ENCODE measurements around the gene ZBED3.

Gene ZBED3

DNA sequence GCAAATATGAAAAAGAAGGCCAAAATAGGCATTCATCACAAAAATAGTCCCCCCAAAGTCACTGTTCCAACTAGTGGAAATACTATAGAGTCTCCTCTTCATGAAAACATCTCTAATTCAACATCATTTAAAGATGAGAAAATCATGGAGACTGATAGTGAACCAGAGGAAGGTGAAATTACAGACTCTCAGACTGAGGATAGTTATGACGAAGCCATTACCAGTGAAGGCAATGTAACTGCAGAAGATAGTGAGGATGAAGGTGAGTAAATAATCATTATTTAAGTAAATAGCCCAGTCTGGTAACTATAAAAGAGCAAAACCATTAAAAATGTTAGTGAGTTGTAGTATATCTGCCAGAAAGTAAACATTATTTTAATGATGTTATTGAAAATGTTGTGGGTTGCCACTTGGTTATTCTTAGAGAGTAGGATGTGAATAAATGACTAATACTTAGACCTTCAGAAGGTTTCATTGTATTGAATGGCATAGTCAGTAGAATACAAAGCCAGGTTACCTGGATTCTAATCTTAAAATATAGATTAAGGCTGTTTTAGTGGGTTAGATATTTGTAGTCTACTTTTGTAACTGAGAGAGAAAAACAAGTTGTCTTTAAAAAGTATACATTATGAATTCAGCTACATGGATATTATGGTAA lies 40.5 kb downstream of the ZBED3 start:
- Mint-ChIP-seq H3K27ac (no peak overlapping the region), H3K4me1 (ENCODE audit: low read depth) (peaks cover 10% of the 10 kb centered on the region), H3K36me3 (ENCODE audit: low read depth) (peaks cover 30% of the 10 kb centered on the region), H3K27me3 (ENCODE audit: low read depth) (no peaks in the 10 kb centered on the region), H3K4me3 (no peak overlapping the region), H3K9me3 (no peaks in the 10 kb centered on the region)

DNA sequence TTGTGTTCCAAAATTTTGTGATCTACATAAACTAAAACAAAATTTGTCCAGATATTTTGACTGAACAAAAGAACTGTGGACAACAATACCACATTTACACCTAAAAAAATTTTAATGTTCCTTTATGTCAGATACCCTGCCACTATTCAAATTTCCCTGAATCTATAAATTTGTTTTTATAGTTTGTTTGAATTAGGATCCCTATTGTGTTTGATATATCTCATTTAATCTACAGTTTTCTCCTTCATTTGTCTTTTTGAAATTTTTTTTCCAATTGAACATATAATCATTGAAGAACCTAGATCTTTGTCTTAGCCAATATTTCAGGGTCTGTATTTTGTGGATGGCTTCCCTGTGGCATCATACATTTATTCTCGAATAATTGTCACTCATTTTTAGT lies 51.1 kb downstream of the ZBED3 start:
- no peaks in the 10 kb centered on the region for H3K27me3 Mint-ChIP-seq (ENCODE audit: low read depth)
- H3K36me3 Mint-ChIP-seq (ENCODE audit: low read depth) = peaks cover 34% of the 10 kb centered on the region
- no peaks in the 10 kb centered on the region for H3K9me3 Mint-ChIP-seq
- H3K27ac Mint-ChIP-seq = no peak overlapping the region
- H3K4me1 Mint-ChIP-seq (ENCODE audit: low read depth) = peaks cover 25% of the 10 kb centered on the region
- no peak overlapping the region for H3K4me3 Mint-ChIP-seq

DNA sequence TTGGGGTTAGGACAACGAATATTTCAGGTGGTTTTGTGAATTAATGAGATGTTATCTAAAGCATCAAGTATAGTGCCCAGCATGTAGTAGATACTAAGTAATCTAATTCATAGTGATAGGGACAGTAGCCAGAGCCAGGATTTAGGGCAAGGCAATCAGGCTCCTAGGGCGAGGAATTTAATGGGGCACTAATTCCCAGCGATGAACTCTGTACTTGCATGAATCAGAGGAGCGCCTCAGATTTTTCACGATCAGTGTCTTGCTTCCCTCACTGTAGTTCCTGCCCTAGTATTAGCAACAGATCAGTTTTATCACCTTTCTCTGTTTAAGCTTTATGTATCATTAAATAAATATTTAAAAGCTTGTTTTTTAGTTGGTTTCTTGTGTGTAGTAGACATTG lies 53.7 kb downstream of the ZBED3 start:
- Mint-ChIP-seq H3K4me3 (no peak overlapping the region), H3K27me3 (ENCODE audit: low read depth) (no peaks in the 10 kb centered on the region), H3K27ac (no peak overlapping the region), H3K36me3 (ENCODE audit: low read depth) (peaks cover 34% of the 10 kb centered on the region), H3K9me3 (peaks cover 19% of the 10 kb centered on the region), H3K4me1 (ENCODE audit: low read depth) (peaks cover 32% of the 10 kb centered on the region)

DNA sequence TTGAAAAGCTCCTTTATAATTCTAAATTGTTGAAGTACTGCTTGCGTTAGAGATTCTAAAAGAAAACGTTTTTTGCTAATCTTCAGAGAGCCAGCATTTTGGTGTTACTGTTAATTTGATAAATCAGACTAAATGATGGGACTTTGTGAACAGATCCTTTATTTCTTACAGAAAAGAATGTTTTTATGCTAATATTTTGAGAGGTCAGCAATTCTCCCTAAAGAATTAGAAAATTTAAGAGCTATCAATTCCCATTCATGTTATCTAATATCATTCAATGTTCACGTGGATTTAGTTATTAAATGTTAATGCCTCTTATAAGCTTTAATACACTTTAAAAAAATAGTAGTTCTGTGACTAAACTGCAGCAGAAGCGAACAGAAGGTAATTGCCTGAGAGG lies 54.5 kb downstream of the ZBED3 start:
- H3K4me3 Mint-ChIP-seq = no peak overlapping the region
- no peaks in the 10 kb centered on the region for H3K27me3 Mint-ChIP-seq (ENCODE audit: low read depth)
- peaks cover 26% of the 10 kb centered on the region for H3K9me3 Mint-ChIP-seq
- peaks cover 34% of the 10 kb centered on the region for H3K36me3 Mint-ChIP-seq (ENCODE audit: low read depth)
- no peak overlapping the region for H3K27ac Mint-ChIP-seq
- H3K4me1 Mint-ChIP-seq (ENCODE audit: low read depth) = peaks cover 32% of the 10 kb centered on the region

DNA sequence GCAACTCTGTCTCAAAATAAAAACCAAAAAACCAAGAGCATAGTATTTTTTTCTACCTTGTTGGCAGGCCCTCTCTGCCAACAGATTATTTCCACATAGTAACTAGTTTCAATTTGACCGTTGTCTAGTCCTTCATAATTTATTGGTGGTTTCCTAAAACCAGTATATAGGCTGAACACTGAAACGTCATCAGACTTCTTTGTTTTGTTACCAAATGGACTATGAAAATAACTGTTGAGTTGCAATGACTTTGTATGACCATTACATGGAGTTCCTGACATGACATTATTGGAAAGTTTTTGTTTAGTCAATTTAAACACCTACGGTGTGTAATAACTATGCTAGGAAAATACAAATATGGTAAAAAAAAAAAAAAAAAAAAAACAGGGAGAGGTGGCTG lies 55.2 kb downstream of the ZBED3 start:
- Mint-ChIP-seq H3K27ac (no peak overlapping the region), H3K27me3 (ENCODE audit: low read depth) (no peaks in the 10 kb centered on the region), H3K4me1 (ENCODE audit: low read depth) (peaks cover 30% of the 10 kb centered on the region), H3K9me3 (peaks cover 27% of the 10 kb centered on the region), H3K4me3 (peak overlapping the region; percentile 99), H3K36me3 (ENCODE audit: low read depth) (peaks cover 31% of the 10 kb centered on the region)

DNA sequence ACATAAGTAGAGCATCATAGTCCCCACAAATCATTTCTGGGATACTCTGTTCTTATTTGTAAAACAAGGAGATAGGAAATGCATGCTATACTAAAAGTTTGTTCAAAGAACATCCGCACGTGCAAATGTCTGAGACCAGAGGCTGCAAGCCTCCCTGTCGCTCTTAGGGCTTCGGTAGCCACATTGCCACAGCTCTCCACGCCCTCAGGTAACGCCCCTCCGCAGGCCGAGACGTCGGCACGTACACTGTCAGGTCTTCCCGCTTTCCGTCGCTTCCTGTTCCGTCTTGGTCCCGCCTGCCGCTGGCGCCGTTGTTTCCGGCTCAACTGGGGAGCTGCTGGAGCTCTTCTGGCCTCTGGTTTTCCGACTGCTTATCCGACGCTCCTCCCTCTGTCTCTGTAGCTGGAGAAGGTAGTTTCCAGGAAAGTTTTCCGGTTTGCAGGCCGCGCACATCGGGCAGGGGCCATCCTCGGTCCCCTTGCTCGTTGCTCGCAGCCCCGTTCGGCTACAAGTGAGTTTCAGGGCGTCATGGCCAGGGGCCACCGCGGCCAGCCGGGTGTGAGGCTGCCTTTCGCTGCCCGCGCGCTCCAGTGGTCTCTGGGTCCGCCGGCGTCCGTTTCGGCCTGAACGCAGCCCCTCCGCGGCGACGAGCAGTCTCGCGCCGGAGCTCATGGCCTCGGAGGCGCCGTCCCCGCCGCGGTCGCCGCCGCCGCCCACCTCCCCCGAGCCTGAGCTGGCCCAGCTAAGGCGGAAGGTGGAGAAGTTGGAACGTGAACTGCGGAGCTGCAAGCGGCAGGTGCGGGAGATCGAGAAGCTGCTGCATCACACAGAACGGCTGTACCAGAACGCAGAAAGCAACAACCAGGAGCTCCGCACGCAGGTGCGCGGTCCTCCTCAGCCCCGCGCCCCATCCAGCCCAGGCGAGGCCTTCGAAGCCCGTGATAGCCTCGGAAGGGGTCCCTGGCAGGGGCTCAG lies 56.7 kb downstream of the ZBED3 start, which contains the start of gene AGGF1:
AGGF1 (plus strand) TSS at position 308 of the 975 bp plus-strand sequence; CDS start at position 671, 363 bp downstream.
- H3K9me3 Mint-ChIP-seq = peaks cover 27% of the 10 kb centered on the region
- H3K27ac Mint-ChIP-seq = peak within 1 kb of the TSS; percentile 91
- H3K27me3 Mint-ChIP-seq (ENCODE audit: low read depth) = peaks cover 4% of the 10 kb centered on the region
- peaks cover 30% of the 10 kb centered on the region for H3K4me1 Mint-ChIP-seq (ENCODE audit: low read depth)
- H3K36me3 Mint-ChIP-seq (ENCODE audit: low read depth) = peaks cover 27% of the 10 kb centered on the region
- peak within 1 kb of the TSS; percentile 99 for H3K4me3 Mint-ChIP-seq

DNA sequence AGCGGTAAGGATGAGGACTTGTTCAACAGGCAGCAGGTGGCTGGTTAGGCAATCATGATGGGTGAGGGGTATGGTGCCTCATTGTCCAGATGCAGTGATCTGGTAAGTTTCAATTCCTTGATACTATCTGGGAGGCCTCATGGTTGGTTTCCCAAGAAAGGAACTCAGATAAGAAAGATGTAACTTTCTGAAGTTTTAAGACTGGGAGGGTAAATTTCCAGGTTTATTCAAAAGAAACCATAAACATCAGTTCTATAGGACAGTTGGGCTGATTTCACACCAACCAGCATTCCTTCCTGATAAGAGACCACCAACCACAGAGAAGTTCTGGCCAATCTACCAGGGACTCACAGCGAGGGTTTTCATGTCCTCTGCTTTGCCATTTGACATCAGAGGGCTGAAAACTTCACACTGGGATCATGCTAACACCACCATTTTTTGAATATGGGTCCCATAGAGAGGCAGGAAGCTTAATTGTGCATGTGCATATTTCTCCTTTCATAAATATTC lies 57.7 kb downstream of the ZBED3 start:
- peaks cover 27% of the 10 kb centered on the region for H3K9me3 Mint-ChIP-seq
- H3K4me3 Mint-ChIP-seq = peak overlapping the region; percentile 99
- H3K27me3 Mint-ChIP-seq (ENCODE audit: low read depth) = peaks cover 4% of the 10 kb centered on the region
- H3K27ac Mint-ChIP-seq = peak overlapping the region; percentile 91
- H3K36me3 Mint-ChIP-seq (ENCODE audit: low read depth) = peaks cover 24% of the 10 kb centered on the region
- peaks cover 26% of the 10 kb centered on the region for H3K4me1 Mint-ChIP-seq (ENCODE audit: low read depth)

DNA sequence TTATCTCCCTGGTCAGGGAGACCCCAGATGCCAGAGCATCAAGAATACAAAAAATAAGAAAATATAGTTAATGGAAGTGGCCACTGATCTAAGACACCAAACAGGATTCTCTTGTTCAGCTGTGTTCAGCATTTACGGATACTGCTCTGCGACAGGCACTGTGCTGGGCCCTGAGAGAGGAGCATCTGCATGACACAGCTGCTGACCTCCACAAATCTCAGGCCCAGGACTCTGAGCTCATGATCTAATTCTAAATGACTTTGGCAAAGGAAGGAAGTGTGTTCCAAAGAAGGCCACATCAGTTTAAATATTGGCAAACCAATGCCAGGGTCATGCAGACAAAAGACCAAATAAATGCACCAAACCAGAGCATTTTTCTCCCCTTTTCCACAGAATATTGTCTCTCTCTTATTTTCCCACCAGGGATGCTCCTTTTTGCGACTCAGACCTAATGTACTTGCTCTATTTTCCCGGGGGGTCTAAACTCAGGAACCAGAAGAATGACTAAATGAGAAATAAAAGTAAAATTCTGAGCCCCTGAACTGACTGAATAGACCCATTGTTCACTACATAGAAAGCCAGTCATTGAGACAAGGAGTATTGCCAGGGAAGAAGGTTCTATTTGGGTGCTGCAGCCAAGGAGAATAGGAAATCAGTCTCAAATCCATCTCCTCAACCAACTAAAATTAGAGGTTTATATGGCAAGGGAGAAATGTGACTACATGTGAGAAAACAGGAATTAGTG lies 58.3 kb downstream of the ZBED3 start:
- no peak overlapping the region for H3K27ac Mint-ChIP-seq
- H3K4me3 Mint-ChIP-seq = no peak overlapping the region
- peaks cover 4% of the 10 kb centered on the region for H3K27me3 Mint-ChIP-seq (ENCODE audit: low read depth)

DNA sequence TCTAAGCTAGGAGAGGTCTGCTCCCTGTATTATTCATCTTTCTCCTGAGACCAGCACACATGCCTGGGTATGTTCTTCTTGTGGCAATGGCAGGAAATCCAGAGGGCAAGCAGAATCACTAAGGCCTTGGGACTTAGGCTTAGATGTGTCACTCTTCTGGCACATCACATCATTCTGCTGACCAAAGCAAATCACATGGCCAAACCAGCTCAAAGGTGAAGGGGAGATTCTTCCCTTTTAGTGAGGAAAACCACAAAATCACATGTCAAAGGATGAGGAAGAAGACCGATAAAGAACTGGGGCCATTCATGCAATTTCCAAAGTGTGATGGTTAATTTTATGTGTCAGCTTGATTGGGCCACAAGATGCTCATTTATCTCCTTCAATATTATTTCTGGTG lies 62.6 kb downstream of the ZBED3 start:
- peaks cover 27% of the 10 kb centered on the region for H3K27me3 Mint-ChIP-seq (ENCODE audit: low read depth)
- no peak overlapping the region for H3K27ac Mint-ChIP-seq
- peaks cover 19% of the 10 kb centered on the region for H3K9me3 Mint-ChIP-seq
- peaks cover 7% of the 10 kb centered on the region for H3K4me1 Mint-ChIP-seq (ENCODE audit: low read depth)
- peaks cover 9% of the 10 kb centered on the region for H3K36me3 Mint-ChIP-seq (ENCODE audit: low read depth)
- H3K4me3 Mint-ChIP-seq = no peak overlapping the region

More for the DNA sequence above, 58.3 kb downstream of the ZBED3 start:
- peaks cover 24% of the 10 kb centered on the region for H3K4me1 Mint-ChIP-seq (ENCODE audit: low read depth)
- peaks cover 27% of the 10 kb centered on the region for H3K9me3 Mint-ChIP-seq
- peaks cover 21% of the 10 kb centered on the region for H3K36me3 Mint-ChIP-seq (ENCODE audit: low read depth)

DNA sequence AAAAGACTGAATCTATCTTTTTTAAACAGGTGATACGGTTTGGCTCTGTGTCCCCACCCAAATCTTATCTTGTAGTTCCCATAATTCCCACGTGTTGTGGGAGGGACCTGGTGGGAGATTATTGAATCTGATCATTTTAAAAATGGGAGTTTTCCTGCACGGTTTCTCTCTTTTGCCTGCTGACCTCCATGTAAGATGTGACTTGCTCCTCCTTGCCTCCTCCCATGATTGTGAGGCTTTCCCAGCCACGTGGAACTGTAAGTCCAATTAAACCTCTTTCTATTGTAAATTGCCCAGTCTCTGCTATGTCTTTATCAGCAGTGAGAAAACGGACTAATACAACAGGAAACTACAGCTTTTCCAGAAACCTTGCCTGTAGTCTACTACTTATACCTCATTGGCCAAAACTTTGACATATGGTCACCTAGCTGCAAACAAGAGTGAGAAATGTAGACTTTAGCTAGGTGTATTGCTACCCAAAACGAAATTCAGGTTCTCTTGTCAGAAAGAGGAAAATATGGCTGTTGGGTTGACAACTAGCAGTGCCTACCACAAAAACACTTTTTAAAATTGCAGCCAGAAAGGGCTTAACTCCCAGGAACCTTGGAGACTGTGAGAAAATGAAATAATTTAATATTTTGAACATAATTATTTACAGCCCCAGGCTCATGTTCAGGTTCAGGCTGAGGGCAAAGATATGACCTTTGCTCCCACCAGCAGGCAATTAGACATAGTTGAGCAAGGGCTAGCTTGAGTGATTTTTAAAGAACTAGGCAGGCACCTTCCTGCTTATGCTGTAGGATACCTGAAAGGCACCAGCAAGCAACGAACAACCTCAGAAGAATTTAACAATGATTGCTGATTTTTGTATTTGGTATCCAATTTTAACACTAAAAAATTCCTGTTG lies 64.3 kb downstream of the ZBED3 start:
- no peak overlapping the region for H3K27ac Mint-ChIP-seq

More for the DNA sequence above, 64.3 kb downstream of the ZBED3 start:
- Mint-ChIP-seq H3K4me1 (ENCODE audit: low read depth) (peaks cover 7% of the 10 kb centered on the region), H3K9me3 (peaks cover 2% of the 10 kb centered on the region), H3K27me3 (ENCODE audit: low read depth) (peaks cover 36% of the 10 kb centered on the region), H3K4me3 (no peak overlapping the region), H3K36me3 (ENCODE audit: low read depth) (peaks cover 2% of the 10 kb centered on the region)
